ENCODE results near the gene SH3BGRL2. TPM values are rescaled to one million over a fixed set of nuclear protein-coding genes. Genes with fewer than 3 reads are reported as not detected.

SH3BGRL2 gene
- total RNA-seq, 1 experiment from 2014 or later = 5.2 TPM

DNA sequence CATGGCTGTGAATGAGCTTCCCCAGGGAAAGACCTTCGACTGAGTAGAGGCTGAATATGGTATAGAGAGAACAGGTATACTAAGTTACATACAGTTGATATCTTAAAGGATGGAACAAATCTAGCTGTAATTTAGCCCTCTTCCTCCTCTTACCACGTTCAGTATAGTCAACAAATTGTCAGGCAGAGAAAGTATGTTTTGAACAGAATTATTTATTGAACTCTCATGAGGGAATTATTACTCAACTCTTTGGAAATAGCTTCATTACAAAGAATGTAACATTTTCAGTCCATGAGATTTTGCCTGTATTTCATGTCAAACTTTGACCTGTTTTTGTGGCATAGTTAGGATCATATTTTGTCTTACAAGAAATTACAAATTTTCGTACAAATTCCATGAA lies 63.0 kb downstream of the SH3BGRL2 start:
- intact Hi-C loops (cut with micrococcal nuclease) = no loop called here
- ChIA-PET POLR2A (no interaction called here), RAD21 (ENCODE audit: low non-redundant PET in 1 of 2, low total read pairs in 2 of 2, uncharacterized antibody in 2 of 2, unreplicated experiment in 2 of 2) (no interaction called here), CTCF (no interaction called here)
- Histone ChIP-seq H3K9me3 (ENCODE audit: control insufficient read depth in 1 of 2, insufficient read depth in 1 of 2, low read depth in 1 of 2, low read length in 2 of 2) (no peaks in the 10 kb centered on the region), H3K27ac (ENCODE audit: low read depth, low read length) (no peak overlapping the region), H3K4me1 (ENCODE audit: control insufficient read depth in 1 of 2, insufficient read depth in 2 of 2, low read length in 2 of 2) (no peaks in the 10 kb centered on the region), H3K36me3 (ENCODE audit: control insufficient read depth in 1 of 2, insufficient read depth in 2 of 2, low read length in 2 of 2) (no peaks in the 10 kb centered on the region), H3K4me2 (ENCODE audit: low read length) (no peak overlapping the region), H2AFZ (ENCODE audit: low read depth, low read length, poor library complexity, severe bottlenecking) (no peak overlapping the region), H3K27me3 (ENCODE audit: insufficient read depth, low read length) (no peaks in the 10 kb centered on the region), H3K9ac (ENCODE audit: low read length) (no peak overlapping the region), H4K20me1 (ENCODE audit: insufficient read depth) (no peaks in the 10 kb centered on the region), H3K4me3 (replicated peaks in 1 of 2; ENCODE audit: low read depth in 1 of 2, low read length in 2 of 2) (no peak overlapping the region), H3K9me2 (ENCODE audit: insufficient read depth) (no peaks in the 10 kb centered on the region), H3K79me2 (ENCODE audit: insufficient read depth, low read length) (no peaks in the 10 kb centered on the region)
- DNase-seq (ENCODE audit: low read depth, low spot score) = no peak
- ATAC-seq = no peak
- no TSS peak for BruUV-seq (replicated peaks)
- TF ChIP-seq RAD21 (IDR thresholded peaks at IDR 0.05; ENCODE audit: low read depth) (no peak), ZNF274 (IDR thresholded peaks at IDR 0.05; ENCODE audit: low read depth, low read length) (no peak)
- TF ChIP-seq, protein P1, sequence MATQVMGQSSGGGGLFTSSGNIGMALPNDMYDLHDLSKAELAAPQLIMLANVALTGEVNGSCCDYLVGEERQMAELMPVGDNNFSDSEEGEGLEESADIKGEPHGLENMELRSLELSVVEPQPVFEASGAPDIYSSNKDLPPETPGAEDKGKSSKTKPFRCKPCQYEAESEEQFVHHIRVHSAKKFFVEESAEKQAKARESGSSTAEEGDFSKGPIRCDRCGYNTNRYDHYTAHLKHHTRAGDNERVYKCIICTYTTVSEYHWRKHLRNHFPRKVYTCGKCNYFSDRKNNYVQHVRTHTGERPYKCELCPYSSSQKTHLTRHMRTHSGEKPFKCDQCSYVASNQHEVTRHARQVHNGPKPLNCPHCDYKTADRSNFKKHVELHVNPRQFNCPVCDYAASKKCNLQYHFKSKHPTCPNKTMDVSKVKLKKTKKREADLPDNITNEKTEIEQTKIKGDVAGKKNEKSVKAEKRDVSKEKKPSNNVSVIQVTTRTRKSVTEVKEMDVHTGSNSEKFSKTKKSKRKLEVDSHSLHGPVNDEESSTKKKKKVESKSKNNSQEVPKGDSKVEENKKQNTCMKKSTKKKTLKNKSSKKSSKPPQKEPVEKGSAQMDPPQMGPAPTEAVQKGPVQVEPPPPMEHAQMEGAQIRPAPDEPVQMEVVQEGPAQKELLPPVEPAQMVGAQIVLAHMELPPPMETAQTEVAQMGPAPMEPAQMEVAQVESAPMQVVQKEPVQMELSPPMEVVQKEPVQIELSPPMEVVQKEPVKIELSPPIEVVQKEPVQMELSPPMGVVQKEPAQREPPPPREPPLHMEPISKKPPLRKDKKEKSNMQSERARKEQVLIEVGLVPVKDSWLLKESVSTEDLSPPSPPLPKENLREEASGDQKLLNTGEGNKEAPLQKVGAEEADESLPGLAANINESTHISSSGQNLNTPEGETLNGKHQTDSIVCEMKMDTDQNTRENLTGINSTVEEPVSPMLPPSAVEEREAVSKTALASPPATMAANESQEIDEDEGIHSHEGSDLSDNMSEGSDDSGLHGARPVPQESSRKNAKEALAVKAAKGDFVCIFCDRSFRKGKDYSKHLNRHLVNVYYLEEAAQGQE (IDR thresholded peaks at IDR 0.05; ENCODE audit: low read depth) = no peak

DNA sequence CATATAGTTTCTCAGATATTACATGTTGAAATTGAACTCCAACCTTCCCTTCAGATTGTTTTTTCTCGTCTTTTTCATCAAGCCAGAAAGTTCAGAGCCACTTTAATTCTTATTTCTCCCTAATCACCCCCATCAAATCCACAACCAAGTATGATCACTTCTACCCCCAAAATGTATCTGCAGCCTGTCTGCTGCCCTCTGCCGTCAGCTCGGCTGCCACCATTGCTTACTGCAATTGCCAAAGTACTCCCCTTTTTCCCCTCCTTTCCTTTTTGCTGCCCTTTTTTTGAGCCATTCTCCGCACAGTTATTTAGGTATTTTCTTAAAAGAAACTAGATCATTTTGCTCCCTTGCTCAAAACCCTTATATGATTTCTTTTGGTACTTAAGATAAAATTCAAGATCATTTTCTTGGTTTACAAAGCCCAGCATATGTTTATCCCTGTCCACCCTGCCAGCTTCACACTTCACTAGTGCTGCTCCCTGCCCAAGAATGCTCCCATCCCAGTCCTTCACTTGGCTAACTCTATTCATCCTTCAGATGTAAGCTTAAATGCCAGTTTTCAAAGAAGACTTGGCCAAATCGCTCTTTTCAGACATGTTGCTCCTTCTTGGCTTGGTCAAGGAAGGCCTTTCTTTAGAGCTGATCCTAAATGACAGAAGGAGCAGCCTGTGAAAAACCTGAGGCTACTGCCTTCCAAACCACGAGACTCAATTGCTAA lies 63.7 kb downstream of the SH3BGRL2 start:
- ATAC-seq (no peak), DNase-seq (ENCODE audit: low read depth, low spot score) (no peak)
- POLR2A ChIA-PET = no interaction called here
- Histone ChIP-seq H2AFZ (ENCODE audit: low read depth, low read length, poor library complexity, severe bottlenecking) (no peak overlapping the region), H3K9me2 (ENCODE audit: insufficient read depth) (no peaks in the 10 kb centered on the region), H3K9ac (ENCODE audit: low read length) (no peak overlapping the region), H3K4me1 (ENCODE audit: control insufficient read depth in 1 of 2, insufficient read depth in 2 of 2, low read length in 2 of 2) (no peaks in the 10 kb centered on the region), H3K4me3 (replicated peaks in 1 of 2; ENCODE audit: low read depth in 1 of 2, low read length in 2 of 2) (no peak overlapping the region), H4K20me1 (ENCODE audit: insufficient read depth) (no peaks in the 10 kb centered on the region), H3K9me3 (ENCODE audit: control insufficient read depth in 1 of 2, insufficient read depth in 1 of 2, low read depth in 1 of 2, low read length in 2 of 2) (no peaks in the 10 kb centered on the region), H3K4me2 (ENCODE audit: low read length) (no peak overlapping the region), H3K27ac (ENCODE audit: low read depth, low read length) (no peak overlapping the region), H3K36me3 (ENCODE audit: control insufficient read depth in 1 of 2, insufficient read depth in 2 of 2, low read length in 2 of 2) (no peaks in the 10 kb centered on the region), H3K27me3 (ENCODE audit: insufficient read depth, low read length) (no peaks in the 10 kb centered on the region), H3K79me2 (ENCODE audit: insufficient read depth, low read length) (no peaks in the 10 kb centered on the region)
- BruUV-seq (replicated peaks) = no TSS peak
- TF ChIP-seq, protein P2, sequence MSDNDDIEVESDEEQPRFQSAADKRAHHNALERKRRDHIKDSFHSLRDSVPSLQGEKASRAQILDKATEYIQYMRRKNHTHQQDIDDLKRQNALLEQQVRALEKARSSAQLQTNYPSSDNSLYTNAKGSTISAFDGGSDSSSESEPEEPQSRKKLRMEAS (IDR thresholded peaks at IDR 0.05) = no peak
- TF ChIP-seq POLR2AphosphoS5 (IDR thresholded peaks at IDR 0.05; ENCODE audit: low read depth, low read length) = no peak
- TF ChIP-seq, protein P1 (IDR thresholded peaks at IDR 0.05; ENCODE audit: low read depth) = no peak
- CTCF ChIA-PET = no interaction called here
- intact Hi-C loops (cut with micrococcal nuclease) = no loop called here
- RAD21 ChIA-PET (ENCODE audit: low non-redundant PET in 1 of 2, low total read pairs in 2 of 2, uncharacterized antibody in 2 of 2, unreplicated experiment in 2 of 2) = no interaction called here

Measured in HCT116 (cell line).